GM23248 (cell line): ENCODE results near the gene AKT3.

Experiments
- EZH2 ChIP-seq: fragments of 200-600 bp; sonication (generic); IDR thresholded peaks from 2 replicates; pipeline ENCODE4 v1.6.1; 2018; ENCODE audit warnings: antibody characterized with exemption, mild to moderate bottlenecking; ENCODE audit not compliant: insufficient read depth, poor library complexity, severe bottlenecking
- EZH2phosphoT487 ChIP-seq: fragments of 200-600 bp; sonication (generic); IDR thresholded peaks from 2 replicates; pipeline ENCODE4 v1.6.1; 2018; ENCODE audit warnings: antibody characterized with exemption, moderate library complexity, mild to moderate bottlenecking, low read depth; ENCODE audit not compliant: insufficient read depth

DNA sequence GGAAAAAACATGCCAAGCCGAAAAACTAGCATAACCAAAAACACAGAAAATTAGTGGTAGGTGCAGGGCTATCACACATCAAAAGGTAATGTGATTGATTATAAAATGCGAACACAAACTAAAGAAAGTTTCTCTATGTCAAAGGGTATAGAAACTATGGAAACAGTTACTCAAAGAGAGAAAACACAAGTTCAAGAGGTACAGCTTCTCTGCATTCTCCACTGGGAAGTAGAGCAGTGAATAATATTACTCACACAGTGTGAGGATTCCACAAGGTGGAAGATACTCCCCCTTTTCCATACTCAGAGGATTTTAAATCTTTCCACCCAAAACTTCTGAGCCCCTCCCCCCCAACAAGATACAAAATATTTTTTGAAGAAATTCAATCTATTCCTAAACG is 18.6 kb downstream of the AKT3 start:
- TF ChIP-seq EZH2phosphoT487 (no peak), EZH2 (no peak)
